Tibial nerve (tissue), 4 donors: Measurements from ENCODE around the gene IL6ST. TPM values are rescaled to one million over a fixed set of nuclear protein-coding genes. Genes with fewer than 3 reads are reported as not detected.

ENCODE experiments used
- DNase-seq, 2 donors: peaks; one replicate each; pipeline ENCODE4 v3.0.0-alpha.2; 2019; ENCODE audit warnings: low spot score in 2 of 2
- H3K27ac ChIP-seq, 4 donors: fragments of 200-600 bp; sonication (generic) in 3 of 4; one replicate each; pipeline ENCODE4 v1.5.1; 2017 to 2019; ENCODE audit warnings: mild to moderate bottlenecking in 1 of 4
- H3K27me3 ChIP-seq, 2 donors: fragments of 200-600 bp; sonication (generic) in 1 of 2; one replicate each; pipeline versions ENCODE4 v1.5.1 to v1.6.0; 2017 to 2019
- H3K36me3 ChIP-seq, 3 donors: fragments of 200-600 bp; sonication (generic); one replicate each; pipeline ENCODE4 v1.5.1; 2018 to 2019
- H3K4me1 ChIP-seq, 4 donors: fragments of 200-600 bp; sonication (generic) in 3 of 4; one replicate each; pipeline ENCODE4 v1.5.1; 2017 to 2019
- H3K4me3 ChIP-seq, 4 donors: fragments of 200-600 bp; sonication (generic) in 3 of 4; one replicate each; pipeline ENCODE4 v1.5.1; 2017 to 2019; ENCODE audit warnings: mild to moderate bottlenecking in 1 of 4, moderate library complexity in 1 of 4
- H3K9me3 ChIP-seq, 4 donors: fragments of 200-600 bp; sonication (generic) in 3 of 4; one replicate each; pipeline ENCODE4 v1.5.1; 2017 to 2019
- EP300 ChIP-seq, 2 donors: sonication (generic); formaldehyde crosslinking; IDR thresholded peaks; one replicate each; pipeline ENCODE4 v1.6.1; 2017; ENCODE audit warnings: antibody characterized with exemption in 2 of 2, mild to moderate bottlenecking in 1 of 2
- POLR2A ChIP-seq, 2 donors: fragments of 450-650 bp; IDR thresholded peaks; one replicate each; pipeline ENCODE4 v1.6.1; 2017; ENCODE audit warnings: antibody characterized with exemption in 2 of 2, mild to moderate bottlenecking in 2 of 2, moderate library complexity in 2 of 2
- WGBS, 2 donors: methylation state at CpG; one replicate each; pipeline ENCODE4 v1.1.5; 2018; 5-methylcytosine and 5-hydroxymethylcytosine counted together
- total RNA-seq, 4 donors: library from RNA; depleted of rRNA; stranded (reverse); fragments of >200 nt; gene quantifications; one replicate each; pipeline ENCODE4 v1.1.0, GENCODE V29; 2016
- TF ChIP-seq, protein P1 (sequence below), 5 experiments: fragments of 200-600 bp in 3 of 5; fragments of 450-650 bp in 2 of 5; sonication (generic) in 3 of 5; IDR thresholded peaks; one replicate each; pipeline ENCODE4 v1.5.1; 2016 to 2019; ENCODE audit warnings: antibody characterized with exemption in 5 of 5, mild to moderate bottlenecking in 3 of 5, moderate library complexity in 2 of 5

IL6ST gene
- total RNA-seq, 4 donors from 2014 or later: 368 to 466 (median 413) TPM

GRCh38 chr5:55997742-55998351 is 3.1 kb upstream of the IL6ST start:
- no peaks in the 10 kb centered on the region for H3K27me3 ChIP-seq
- TF ChIP-seq POLR2A (IDR thresholded peaks at IDR 0.05): no peak
- TF ChIP-seq, protein P1, sequence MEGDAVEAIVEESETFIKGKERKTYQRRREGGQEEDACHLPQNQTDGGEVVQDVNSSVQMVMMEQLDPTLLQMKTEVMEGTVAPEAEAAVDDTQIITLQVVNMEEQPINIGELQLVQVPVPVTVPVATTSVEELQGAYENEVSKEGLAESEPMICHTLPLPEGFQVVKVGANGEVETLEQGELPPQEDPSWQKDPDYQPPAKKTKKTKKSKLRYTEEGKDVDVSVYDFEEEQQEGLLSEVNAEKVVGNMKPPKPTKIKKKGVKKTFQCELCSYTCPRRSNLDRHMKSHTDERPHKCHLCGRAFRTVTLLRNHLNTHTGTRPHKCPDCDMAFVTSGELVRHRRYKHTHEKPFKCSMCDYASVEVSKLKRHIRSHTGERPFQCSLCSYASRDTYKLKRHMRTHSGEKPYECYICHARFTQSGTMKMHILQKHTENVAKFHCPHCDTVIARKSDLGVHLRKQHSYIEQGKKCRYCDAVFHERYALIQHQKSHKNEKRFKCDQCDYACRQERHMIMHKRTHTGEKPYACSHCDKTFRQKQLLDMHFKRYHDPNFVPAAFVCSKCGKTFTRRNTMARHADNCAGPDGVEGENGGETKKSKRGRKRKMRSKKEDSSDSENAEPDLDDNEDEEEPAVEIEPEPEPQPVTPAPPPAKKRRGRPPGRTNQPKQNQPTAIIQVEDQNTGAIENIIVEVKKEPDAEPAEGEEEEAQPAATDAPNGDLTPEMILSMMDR (IDR thresholded peaks at IDR 0.05): no peak
- no peak for TF ChIP-seq EP300 (IDR thresholded peaks at IDR 0.05)
- no peak for DNase-seq
- no peak overlapping the region for H3K27ac ChIP-seq
- no peak overlapping the region for H3K4me3 ChIP-seq
- peaks cover 0 to 16% (median 3%) of the 10 kb centered on the region in 4 donors for H3K4me1 ChIP-seq
- WGBS, 2 donors: 85 to 86% methylated on average over 5 of the region's 5 CpGs
- peaks cover 0 to 10% (median 0%) of the 10 kb centered on the region in 4 donors for H3K9me3 ChIP-seq
- H3K36me3 ChIP-seq: no peaks in the 10 kb centered on the region

DNA sequence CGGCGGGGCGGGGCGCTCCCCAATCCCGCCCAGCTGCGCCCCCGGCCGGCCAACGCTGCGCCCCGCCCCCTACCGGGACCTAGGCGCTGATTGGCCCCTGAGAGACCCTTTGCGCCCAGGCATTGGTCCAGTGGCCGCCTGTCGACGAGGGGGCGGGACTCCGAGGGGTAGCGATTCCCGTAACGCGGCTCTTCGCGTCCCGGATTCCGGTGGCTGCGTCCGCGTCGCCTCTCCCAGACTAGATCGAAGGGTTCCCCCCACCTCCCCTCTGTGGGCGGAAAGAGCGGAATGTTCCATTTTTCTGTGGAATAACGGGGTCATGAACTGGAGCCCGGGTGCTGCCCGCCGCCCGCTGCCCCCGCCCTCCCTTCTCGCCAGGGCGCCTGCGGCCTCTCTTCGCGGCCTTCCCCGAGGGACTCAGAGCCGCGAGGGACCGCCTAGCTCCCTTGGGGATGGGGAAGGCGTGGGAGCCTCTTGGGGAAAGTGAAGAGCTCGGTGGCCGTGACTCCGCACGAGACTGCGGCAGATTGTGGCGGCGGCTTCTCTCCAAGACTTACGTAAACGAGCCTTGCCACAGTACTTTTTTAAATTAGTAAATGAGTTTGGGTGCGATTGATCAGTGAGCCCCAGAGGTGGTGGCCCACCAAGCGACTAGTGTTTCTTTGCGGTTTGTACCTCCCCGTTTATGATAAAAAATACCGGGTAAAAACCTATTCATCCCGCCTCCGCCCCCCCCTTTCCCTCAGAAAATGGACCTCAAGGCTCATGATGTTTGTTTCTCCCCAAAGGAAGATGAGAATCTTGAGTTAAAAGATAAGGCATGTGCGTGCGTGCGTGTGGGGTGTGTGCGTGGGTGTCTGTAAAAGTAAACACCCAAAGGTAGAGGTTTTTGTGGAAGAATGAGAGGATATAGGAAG is 493 bp upstream of the IL6ST start:
- Histone ChIP-seq H3K27me3 (no peaks in the 10 kb centered on the region), H3K27ac (peak overlapping the region; percentile 97 to 100 (median 100)), H3K4me3 (peak overlapping the region; percentile 70 to 95 (median 93)), H3K4me1 (peaks cover 0 to 39% (median 13%) of the 10 kb centered on the region in 4 donors), H3K36me3 (peaks cover 0 to 4% (median 0%) of the 10 kb centered on the region in 3 donors), H3K9me3 (no peaks in the 10 kb centered on the region)
- peak; percentile 95 to 96 for DNase-seq
- WGBS, 2 donors: 2% methylated on average over 19 to 30 of the region's 70 CpGs
- peak in 1 of 2 donors; percentile 98 for TF ChIP-seq EP300 (IDR thresholded peaks at IDR 0.05)
- TF ChIP-seq, protein P1 (IDR thresholded peaks at IDR 0.05): peak in 2 of 5 experiments; percentile 45 to 62
- TF ChIP-seq POLR2A (IDR thresholded peaks at IDR 0.05): peak; percentile 8 to 86

DNA sequence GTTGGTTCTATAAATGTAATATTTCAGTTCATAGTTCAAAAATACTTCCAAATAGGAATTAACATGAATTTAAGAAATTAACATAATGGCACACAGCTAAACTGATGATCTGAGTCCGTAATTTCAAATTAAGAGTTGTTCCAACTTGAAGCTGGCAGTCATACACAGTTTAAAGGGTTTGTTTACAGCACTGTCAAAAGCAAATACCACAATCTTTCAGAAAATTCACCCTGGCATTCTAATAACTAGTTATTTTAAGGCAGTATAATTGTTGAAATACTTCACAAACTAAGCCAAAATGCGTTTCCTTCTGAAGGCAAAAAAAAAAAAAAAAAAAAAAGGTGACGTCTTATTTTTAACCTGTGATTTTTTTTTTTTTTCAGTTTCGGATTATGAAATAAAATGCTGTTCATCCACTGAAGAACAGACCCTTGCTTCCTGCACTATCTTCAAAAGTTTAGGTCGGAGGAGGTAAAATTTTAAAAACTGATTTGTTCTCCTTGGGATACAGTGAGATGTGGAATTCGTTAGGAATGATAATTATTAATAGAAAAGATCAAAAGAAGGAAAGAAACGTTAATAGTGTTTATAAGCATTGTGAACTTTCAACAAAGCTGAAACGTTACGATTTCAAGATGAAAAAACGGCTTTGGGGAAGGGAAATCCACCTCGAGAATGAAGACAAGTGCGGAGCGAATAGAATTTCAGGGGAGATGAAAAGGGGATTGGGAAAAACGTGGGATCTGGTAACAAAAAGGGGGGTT is 850 bp downstream of the IL6ST start:
- Histone ChIP-seq H3K9me3 (no peaks in the 10 kb centered on the region), H3K27ac (peak overlapping the region; percentile 97 to 100 (median 100)), H3K4me3 (peak overlapping the region; percentile 70 to 95 (median 93)), H3K27me3 (no peaks in the 10 kb centered on the region), H3K4me1 (peaks cover 0 to 52% (median 17%) of the 10 kb centered on the region in 4 donors), H3K36me3 (peaks cover 0 to 4% (median 0%) of the 10 kb centered on the region in 3 donors)
- WGBS, 2 donors: 0% methylated on average over 14 of the region's 14 CpGs
- DNase-seq: no peak
- TF ChIP-seq EP300 (IDR thresholded peaks at IDR 0.05): no peak
- no peak for TF ChIP-seq POLR2A (IDR thresholded peaks at IDR 0.05)
- TF ChIP-seq, protein P1 (IDR thresholded peaks at IDR 0.05): no peak

- Histone ChIP-seq H3K9me3 (no peaks in the 10 kb centered on the region), H3K4me1 (peaks cover 0 to 61% (median 22%) of the 10 kb centered on the region in 4 donors), H3K4me3 (peak overlapping the region; percentile 70 to 95 (median 93)), H3K27me3 (no peaks in the 10 kb centered on the region), H3K27ac (peak overlapping the region; percentile 97 to 100 (median 100)), H3K36me3 (peaks cover 0 to 4% (median 0%) of the 10 kb centered on the region in 3 donors)
- TF ChIP-seq, protein P1 (IDR thresholded peaks at IDR 0.05): no peak
- TF ChIP-seq EP300 (IDR thresholded peaks at IDR 0.05) (peak in 1 of 2 donors; percentile 81), POLR2A (IDR thresholded peaks at IDR 0.05) (peak in 1 of 2 donors; percentile 13)
- peak in 1 of 2 donors; percentile 32 for DNase-seq
- WGBS, 2 donors: 9 to 17% methylated on average over 5 of the region's 5 CpGs
These were observed 1.8 kb downstream of the IL6ST start for GRCh38 chr5:55993013-55993412.
